ENCODE results near the gene LEFTY1. TPM values are rescaled to one million over a fixed set of nuclear protein-coding genes. Genes with fewer than 3 reads are reported as not detected.
A peak's percentile ranks its signal among the peaks of the same experiment; 100 is the strongest.
"Not testable (repeated sequence)": the region's sequence is repeated elsewhere in the genome, so short reads cannot be mapped to it uniquely, and the experiment has no call there.

LEFTY1 gene
- total RNA-seq, 2 donors from 2014 or later, result 0.54 TPM; not detected in 1

DNA sequence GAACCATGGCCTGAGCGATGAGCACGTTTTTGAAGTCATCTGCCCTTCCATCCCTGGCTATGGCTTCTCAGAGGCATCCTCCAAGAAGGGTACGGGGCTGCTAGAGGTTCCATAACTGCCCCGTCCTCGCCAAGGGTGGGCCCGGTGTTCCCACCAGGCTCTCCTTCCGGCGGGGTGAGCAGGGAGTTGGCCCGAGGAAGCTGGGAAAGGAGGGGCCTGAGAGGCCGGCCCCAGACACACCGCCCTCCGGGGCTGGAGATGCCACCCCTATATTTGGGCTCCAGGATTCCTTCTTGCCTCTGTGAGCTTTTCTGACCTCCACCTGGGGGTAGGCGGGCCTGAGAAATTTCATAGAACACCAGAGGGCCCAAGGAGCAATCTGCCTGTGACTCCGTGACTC is 50.2 kb downstream of the LEFTY1 start:
- Mint-ChIP-seq H3K9me3 (no peaks in the 10 kb centered on the region), H3K27ac (peak overlapping the region; percentile 18 to 44), H3K36me3 (no peaks in the 10 kb centered on the region)
- DNase-seq (ENCODE audit: low spot score in 2 of 2) (no peak), ATAC-seq (no peak)

- H3K36me3 Mint-ChIP-seq, result not testable (repeated sequence)
These were observed 52.6 kb downstream of the LEFTY1 start for GRCh38 chr1:225836296-225836695.

More at GRCh38 chr1:225836296-225836695, 52.6 kb downstream of the LEFTY1 start:
- DNase-seq (ENCODE audit: low spot score in 2 of 2); H3K9me3 Mint-ChIP-seq; ATAC-seq: not testable (repeated sequence)
- H3K27ac Mint-ChIP-seq, result peak overlapping the region; percentile 25 to 75

Other genes with a start within 250 kb of the LEFTY1 start
- under 1 TPM; 0.09 to 0.89 TPM for gene ENAH, start 236.0 kb downstream of the LEFTY1 start, total RNA-seq
- gene SRP9, start 111.3 kb downstream of the LEFTY1 start, total RNA-seq, result 100 to 1,000 TPM; 245 to 281 TPM
- 1 to 10 TPM; 3.1 TPM for gene EPHX1, start 79.0 kb downstream of the LEFTY1 start, total RNA-seq
- 100 to 1,000 TPM in 1 of 2 donors, 10 to 100 TPM in 1; 67.8 to 115 TPM for gene TMEM63A, start 6.8 kb downstream of the LEFTY1 start, total RNA-seq
- gene PYCR2, start 35.1 kb upstream of the LEFTY1 start, total RNA-seq, result 100 to 1,000 TPM; 114 to 129 TPM
- gene LEFTY2, start 52.1 kb upstream of the LEFTY1 start, total RNA-seq, result not detected
- 10 to 100 TPM; 15.9 to 29.6 TPM for gene SDE2, start 110.2 kb upstream of the LEFTY1 start, total RNA-seq
- gene H3-3A, start 173.6 kb upstream of the LEFTY1 start, total RNA-seq, result 100 to 1,000 TPM; 292 to 444 TPM